ENCODE results near the gene ADGRB2. TPM values are rescaled to one million over a fixed set of nuclear protein-coding genes. Genes with fewer than 3 reads are reported as not detected.

The ADGRB2 gene
- total RNA-seq, 4 donors from 2014 or later, result 3.3 to 39.1 (median 17.2) TPM

DNA sequence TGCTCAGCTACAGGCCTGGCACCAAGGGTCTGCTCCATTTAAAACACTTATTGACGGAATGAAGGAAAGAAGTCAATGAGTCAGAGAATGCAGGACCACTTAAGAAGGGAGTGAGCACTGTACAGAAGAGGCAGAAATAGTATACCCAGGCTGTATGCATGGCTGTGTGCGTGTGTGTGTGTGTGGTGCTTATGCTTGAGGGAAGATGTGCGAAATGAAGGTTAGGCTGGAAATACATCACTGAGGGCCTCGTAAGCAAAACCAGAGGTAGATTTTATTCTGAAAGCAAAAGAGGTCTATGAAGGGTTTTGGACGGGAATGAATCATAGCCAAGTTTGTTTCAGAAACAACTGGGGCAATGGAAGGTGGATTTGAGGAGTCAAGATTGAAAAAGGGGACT is 9.7 kb upstream of the ADGRB2 start:
- Histone ChIP-seq H3K4me3 (no peak overlapping the region), H3K27me3 (peaks cover 0 to 22% of the 10 kb centered on the region in 2 donors), H3K36me3 (no peaks in the 10 kb centered on the region), H3K27ac (no peak overlapping the region), H3K9me3 (no peaks in the 10 kb centered on the region), H3K4me1 (peaks cover 0 to 20% (median 16%) of the 10 kb centered on the region in 4 donors)
- TF ChIP-seq POLR2A (IDR thresholded peaks at IDR 0.05), result no peak
- TF ChIP-seq, protein P1, sequence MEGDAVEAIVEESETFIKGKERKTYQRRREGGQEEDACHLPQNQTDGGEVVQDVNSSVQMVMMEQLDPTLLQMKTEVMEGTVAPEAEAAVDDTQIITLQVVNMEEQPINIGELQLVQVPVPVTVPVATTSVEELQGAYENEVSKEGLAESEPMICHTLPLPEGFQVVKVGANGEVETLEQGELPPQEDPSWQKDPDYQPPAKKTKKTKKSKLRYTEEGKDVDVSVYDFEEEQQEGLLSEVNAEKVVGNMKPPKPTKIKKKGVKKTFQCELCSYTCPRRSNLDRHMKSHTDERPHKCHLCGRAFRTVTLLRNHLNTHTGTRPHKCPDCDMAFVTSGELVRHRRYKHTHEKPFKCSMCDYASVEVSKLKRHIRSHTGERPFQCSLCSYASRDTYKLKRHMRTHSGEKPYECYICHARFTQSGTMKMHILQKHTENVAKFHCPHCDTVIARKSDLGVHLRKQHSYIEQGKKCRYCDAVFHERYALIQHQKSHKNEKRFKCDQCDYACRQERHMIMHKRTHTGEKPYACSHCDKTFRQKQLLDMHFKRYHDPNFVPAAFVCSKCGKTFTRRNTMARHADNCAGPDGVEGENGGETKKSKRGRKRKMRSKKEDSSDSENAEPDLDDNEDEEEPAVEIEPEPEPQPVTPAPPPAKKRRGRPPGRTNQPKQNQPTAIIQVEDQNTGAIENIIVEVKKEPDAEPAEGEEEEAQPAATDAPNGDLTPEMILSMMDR (IDR thresholded peaks at IDR 0.05), result no peak
- DNase-seq, result no peak

GRCh38 chr1:31772669-31773248 is 8.6 kb upstream of the ADGRB2 start:
- Histone ChIP-seq H3K27me3 (peaks cover 0 to 22% of the 10 kb centered on the region in 2 donors), H3K9me3 (no peaks in the 10 kb centered on the region), H3K36me3 (no peaks in the 10 kb centered on the region), H3K4me3 (peak overlapping the region; percentile 16 to 37 (median 32)), H3K27ac (no peak overlapping the region), H3K4me1 (peaks cover 0 to 20% (median 16%) of the 10 kb centered on the region in 4 donors)
- DNase-seq, result no peak
- peak in 1 of 2 donors; percentile 2 for TF ChIP-seq POLR2A (IDR thresholded peaks at IDR 0.05)
- TF ChIP-seq, protein P1 (IDR thresholded peaks at IDR 0.05), result no peak

- TF ChIP-seq POLR2A (IDR thresholded peaks at IDR 0.05), result peak in 1 of 2 donors; percentile 5
- TF ChIP-seq, protein P1 (IDR thresholded peaks at IDR 0.05), result peak in 1 of 6 experiments; percentile 21
- H3K36me3 ChIP-seq, result no peaks in the 10 kb centered on the region
- peaks cover 0 to 22% of the 10 kb centered on the region in 2 donors for H3K27me3 ChIP-seq
- H3K4me1 ChIP-seq, result peaks cover 0 to 20% (median 16%) of the 10 kb centered on the region in 4 donors
- H3K4me3 ChIP-seq, result peak overlapping the region; percentile 16 to 37 (median 32)
- no peaks in the 10 kb centered on the region for H3K9me3 ChIP-seq
- peak overlapping the region in 1 of 4 donors; percentile 5 for H3K27ac ChIP-seq
- DNase-seq, result peak in 1 of 3 donors; percentile 69
Observed at GRCh38 chr1:31771891-31772668, 7.9 kb upstream of the ADGRB2 start.

- Histone ChIP-seq H3K27me3 (peaks cover 0 to 18% of the 10 kb centered on the region in 2 donors), H3K9me3 (no peaks in the 10 kb centered on the region), H3K27ac (no peak overlapping the region), H3K4me3 (no peak overlapping the region), H3K36me3 (no peaks in the 10 kb centered on the region), H3K4me1 (peaks cover 0 to 20% (median 16%) of the 10 kb centered on the region in 4 donors)
- no peak for DNase-seq
- TF ChIP-seq, protein P1 (IDR thresholded peaks at IDR 0.05), result no peak
- no peak for TF ChIP-seq POLR2A (IDR thresholded peaks at IDR 0.05)
Observed at GRCh38 chr1:31769720-31770390, 5.7 kb upstream of the ADGRB2 start.

DNA sequence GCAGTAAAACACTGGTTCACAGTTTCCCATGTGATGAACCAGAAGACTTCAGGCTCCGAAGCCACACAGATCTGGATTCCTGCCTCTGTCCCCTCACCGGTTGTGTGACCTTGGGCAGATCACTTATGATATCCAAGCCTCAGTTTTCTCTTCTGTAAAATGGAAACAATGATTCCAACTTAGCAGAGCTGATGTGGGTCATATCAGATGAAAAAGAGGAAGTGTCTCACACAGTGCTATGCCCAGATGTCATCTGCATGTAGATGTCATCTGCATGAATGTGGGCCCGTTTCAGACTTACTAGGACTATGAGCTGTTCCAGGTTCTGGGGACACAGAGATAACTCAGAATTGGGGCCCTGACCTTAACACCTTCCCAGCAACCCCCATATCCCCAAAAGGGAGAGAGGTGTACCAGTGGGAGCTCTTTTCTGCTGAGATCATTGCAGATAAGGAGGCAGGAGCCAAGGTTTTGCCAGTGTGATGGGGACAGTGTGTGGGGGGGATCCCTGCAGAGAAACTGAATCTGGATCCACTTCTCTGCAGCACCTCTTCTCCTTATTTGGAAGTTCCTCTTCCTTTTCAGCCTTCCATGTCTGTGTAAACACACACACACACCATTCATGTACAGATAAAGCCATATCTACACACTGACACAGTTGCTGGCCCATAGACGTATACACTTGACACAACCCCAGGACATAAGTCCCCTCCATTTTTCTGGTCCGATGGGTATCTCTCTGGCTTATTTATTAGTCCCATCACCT is 5.0 kb upstream of the ADGRB2 start:
- TF ChIP-seq, protein P1 (IDR thresholded peaks at IDR 0.05), result no peak
- no peak for TF ChIP-seq POLR2A (IDR thresholded peaks at IDR 0.05)
- no peaks in the 10 kb centered on the region for H3K36me3 ChIP-seq
- peaks cover 4 to 26% (median 17%) of the 10 kb centered on the region in 4 donors for H3K4me1 ChIP-seq
- no peak overlapping the region for H3K4me3 ChIP-seq
- H3K27me3 ChIP-seq, result peaks cover 0 to 15% of the 10 kb centered on the region in 2 donors
- H3K9me3 ChIP-seq, result no peaks in the 10 kb centered on the region
- no peak overlapping the region for H3K27ac ChIP-seq
- DNase-seq, result no peak
